WTC11 (cell line): ENCODE measurements around the gene NUP62. TPM values are rescaled to one million over a fixed set of nuclear protein-coding genes. Genes with fewer than 3 reads are reported as not detected.

Source experiments
- ATAC-seq: fragments of 200-7000 bp; cut with Tn5 transposase; 2 replicates; pipeline ENCODE4 v1.10.0; 2021; ENCODE audit warnings: mild to moderate bottlenecking, moderate library complexity
- CTCF ChIA-PET: fragments of 300-600 bp; sonication (Branson Sonifier 250); formaldehyde crosslinking; loops from one replicate; lab custom pipeline; 2021; ENCODE audit warnings: antibody characterized with exemption; lab: Charles Lee
- POLR2A ChIA-PET: fragments of 350-600 bp; sonication (Branson Sonifier 250); formaldehyde crosslinking; loops from one replicate; lab custom pipeline; 2021; ENCODE audit warnings: antibody characterized with exemption; lab: Charles Lee
- DNase-seq: peaks from one replicate; pipeline ENCODE4 v3.0.0; 2021; ENCODE audit warnings: low spot score
- H3K27ac Mint-ChIP-seq: 2 replicates; pipeline ENCODE4 v1.8.0; 2021; ENCODE audit warnings: mixed read lengths
- H3K27me3 Mint-ChIP-seq: 2 replicates; pipeline ENCODE4 v1.8.0; 2021; ENCODE audit warnings: low read depth, mild to moderate bottlenecking, moderate library complexity, mixed read lengths
- H3K36me3 Mint-ChIP-seq: 2 replicates; pipeline ENCODE4 v1.8.0; 2021; ENCODE audit warnings: mixed read lengths
- H3K4me1 Mint-ChIP-seq: 2 replicates; pipeline ENCODE4 v1.8.0; 2022; ENCODE audit warnings: mixed read lengths
- H3K4me3 Mint-ChIP-seq: 2 replicates; pipeline ENCODE4 v1.8.0; 2021; ENCODE audit warnings: mild to moderate bottlenecking, moderate library complexity, mixed read lengths
- H3K9me3 Mint-ChIP-seq: 2 replicates; pipeline ENCODE4 v1.8.0; 2021; ENCODE audit warnings: mixed read lengths
- ATF1 ChIP-seq: sonication (generic); formaldehyde crosslinking; IDR thresholded peaks from 2 replicates; pipeline ENCODE4 v1.8.1; 2023; ENCODE audit warnings: mild to moderate bottlenecking, moderate library complexity, missing genetic modification reagents
- CREM ChIP-seq: sonication (generic); formaldehyde crosslinking; IDR thresholded peaks from 2 replicates; pipeline ENCODE4 v1.8.1; 2022; ENCODE audit warnings: mild to moderate bottlenecking, missing genetic modification reagents, moderate library complexity
- FOXJ3 ChIP-seq: sonication (generic); formaldehyde crosslinking; IDR thresholded peaks from 2 replicates; pipeline ENCODE4 v1.9.0; 2021; ENCODE audit warnings: missing genetic modification reagents, mild to moderate bottlenecking, borderline replicate concordance
- NR1H2 ChIP-seq: sonication (generic); formaldehyde crosslinking; IDR thresholded peaks from 2 replicates; pipeline ENCODE4 v1.9.0; 2021; ENCODE audit warnings: mild to moderate bottlenecking, moderate library complexity, missing genetic modification reagents
- RORB ChIP-seq: fragments of 250-450 bp; sonication (Bioruptor Pico); IDR thresholded peaks from 2 replicates; pipeline ENCODE4 v1.9.0; 2021; ENCODE audit warnings: mild to moderate bottlenecking
- SMAD4 ChIP-seq: sonication (generic); formaldehyde crosslinking; IDR thresholded peaks from 2 replicates; pipeline ENCODE4 v1.8.0; 2022; ENCODE audit warnings: mild to moderate bottlenecking, missing genetic modification reagents
- SOX15 ChIP-seq: fragments of 250-450 bp; sonication (Bioruptor Pico); IDR thresholded peaks from 2 replicates; pipeline ENCODE4 v1.9.0; 2021; ENCODE audit warnings: mild to moderate bottlenecking
- TCF7 ChIP-seq: sonication (generic); formaldehyde crosslinking; IDR thresholded peaks from 2 replicates; pipeline ENCODE4 v1.8.0; 2022; ENCODE audit warnings: mild to moderate bottlenecking, low read depth, missing genetic modification reagents, moderate library complexity
- TEAD4 ChIP-seq: sonication (generic); formaldehyde crosslinking; IDR thresholded peaks from 2 replicates; pipeline ENCODE4 v1.8.0; 2022; ENCODE audit warnings: mild to moderate bottlenecking, missing genetic modification reagents
- TP53 ChIP-seq: sonication (generic); formaldehyde crosslinking; IDR thresholded peaks from 2 replicates; pipeline ENCODE4 v1.8.1; 2023; ENCODE audit warnings: mild to moderate bottlenecking, missing genetic modification reagents
- ZNF232 ChIP-seq: sonication (generic); formaldehyde crosslinking; IDR thresholded peaks from 2 replicates; pipeline ENCODE4 v1.8.0; 2022; ENCODE audit warnings: mild to moderate bottlenecking, missing genetic modification reagents
- ZNF263 ChIP-seq: sonication (generic); formaldehyde crosslinking; IDR thresholded peaks from 2 replicates; pipeline ENCODE4 v1.8.1; 2022; ENCODE audit warnings: low read depth, mild to moderate bottlenecking, moderate library complexity, missing genetic modification reagents
- ZNF317 ChIP-seq: sonication (generic); formaldehyde crosslinking; IDR thresholded peaks from 2 replicates; pipeline ENCODE4 v1.8.1; 2023; ENCODE audit warnings: low read depth, mild to moderate bottlenecking, moderate library complexity, missing genetic modification reagents, borderline replicate concordance
- ZNF396 ChIP-seq: fragments of 250-450 bp; sonication (Bioruptor Pico); IDR thresholded peaks from 2 replicates; pipeline ENCODE4 v1.8.0; 2021; ENCODE audit warnings: mild to moderate bottlenecking, moderate library complexity, borderline replicate concordance
- ZNF416 ChIP-seq: fragments of 250-450 bp; sonication (Bioruptor Pico); IDR thresholded peaks from 2 replicates; pipeline ENCODE4 v1.9.0; 2021; ENCODE audit warnings: mild to moderate bottlenecking, inconsistent platforms
- ZNF423 ChIP-seq: fragments of 250-450 bp; sonication (Bioruptor Pico); IDR thresholded peaks from 2 replicates; pipeline ENCODE4 v2.1.2; 2022; ENCODE audit warnings: mild to moderate bottlenecking, moderate library complexity
- total RNA-seq: library from RNA; stranded (reverse); gene quantifications from 3 replicates; pipeline ENCODE4 v1.2.3, GENCODE V29; 2021
- TF ChIP-seq, protein P1 (sequence below): sonication (generic); formaldehyde crosslinking; IDR thresholded peaks from 2 replicates; pipeline ENCODE4 v1.8.1; 2023; ENCODE audit warnings: mild to moderate bottlenecking, missing genetic modification reagents
- TF ChIP-seq, protein P2 (sequence below): fragments of 250-450 bp; sonication (Bioruptor Pico); IDR thresholded peaks from 2 replicates; pipeline ENCODE4 v1.9.0; 2021; ENCODE audit warnings: moderate library complexity, mild to moderate bottlenecking, inconsistent platforms, borderline replicate concordance
- TF ChIP-seq, protein P3 (sequence below): sonication (generic); formaldehyde crosslinking; IDR thresholded peaks from 2 replicates; pipeline ENCODE4 v1.8.1; 2023; ENCODE audit warnings: mild to moderate bottlenecking, missing genetic modification reagents, moderate library complexity
- TF ChIP-seq, protein P4 (sequence below): sonication (generic); formaldehyde crosslinking; IDR thresholded peaks from 2 replicates; pipeline ENCODE4 v1.8.0; 2022; ENCODE audit warnings: missing genetic modification reagents
- TF ChIP-seq, protein P5 (sequence below): fragments of 250-450 bp; sonication (Bioruptor Pico); conservative IDR thresholded peaks from 2 replicates; pipeline ENCODE4 v1.9.0; 2021; ENCODE audit warnings: mild to moderate bottlenecking
- TF ChIP-seq, protein P6 (sequence below): sonication (generic); formaldehyde crosslinking; IDR thresholded peaks from 2 replicates; pipeline ENCODE4 v1.8.1; 2022; ENCODE audit warnings: missing genetic modification reagents, borderline replicate concordance
- TF ChIP-seq, protein P7 (sequence below): sonication (generic); formaldehyde crosslinking; IDR thresholded peaks from 2 replicates; pipeline ENCODE4 v1.8.0; 2022; ENCODE audit warnings: mild to moderate bottlenecking, missing genetic modification reagents

Gene NUP62
- total RNA-seq, 1 experiment from 2014 or later = 87.1 TPM

DNA sequence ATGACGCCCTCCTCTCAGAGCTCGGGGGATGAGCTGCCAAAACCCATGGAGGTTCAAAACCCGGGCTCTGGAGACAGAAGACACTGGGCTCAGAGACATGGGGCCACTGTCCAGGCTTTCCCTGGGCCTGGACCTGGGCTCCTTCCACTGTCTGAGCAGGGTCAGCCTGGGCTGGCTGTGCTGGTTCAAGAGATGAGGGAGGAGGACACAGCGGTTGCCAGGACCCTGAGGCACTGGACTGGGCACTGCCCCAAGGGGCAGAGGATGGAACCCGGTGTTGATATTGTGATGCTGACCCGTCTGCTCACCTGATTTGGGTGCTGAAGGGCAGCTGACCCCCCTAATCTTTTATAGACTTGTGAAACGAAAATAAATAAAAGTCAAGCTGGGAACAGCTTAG is 45.7 kb upstream of the NUP62 start:
- Mint-ChIP-seq H3K27me3 (no peaks in the 10 kb centered on the region), H3K27ac (no peak overlapping the region), H3K9me3 (no peaks in the 10 kb centered on the region), H3K4me3 (no peak overlapping the region), H3K36me3 (0 out of 2 replicates have a peak, but pooled peaks cover 2% of the 10 kb centered on the region), H3K4me1 (no peaks in the 10 kb centered on the region)
- POLR2A ChIA-PET = no interaction called here
- ATAC-seq (no peak), DNase-seq (no peak)
- TF ChIP-seq RORB (CRISPR knock-in tag) = no peak
- no peak for TF ChIP-seq FOXJ3
- no peak for TF ChIP-seq SMAD4 (CRISPR knock-in tag)
- no peak for TF ChIP-seq ZNF396
- TF ChIP-seq TCF7 (CRISPR knock-in tag) = no peak
- no peak for TF ChIP-seq ZNF232 (CRISPR knock-in tag)
- TF ChIP-seq ZNF263 (CRISPR knock-in tag) = no peak
- no peak for TF ChIP-seq SOX15 (CRISPR knock-in tag)
- TF ChIP-seq, protein P1, sequence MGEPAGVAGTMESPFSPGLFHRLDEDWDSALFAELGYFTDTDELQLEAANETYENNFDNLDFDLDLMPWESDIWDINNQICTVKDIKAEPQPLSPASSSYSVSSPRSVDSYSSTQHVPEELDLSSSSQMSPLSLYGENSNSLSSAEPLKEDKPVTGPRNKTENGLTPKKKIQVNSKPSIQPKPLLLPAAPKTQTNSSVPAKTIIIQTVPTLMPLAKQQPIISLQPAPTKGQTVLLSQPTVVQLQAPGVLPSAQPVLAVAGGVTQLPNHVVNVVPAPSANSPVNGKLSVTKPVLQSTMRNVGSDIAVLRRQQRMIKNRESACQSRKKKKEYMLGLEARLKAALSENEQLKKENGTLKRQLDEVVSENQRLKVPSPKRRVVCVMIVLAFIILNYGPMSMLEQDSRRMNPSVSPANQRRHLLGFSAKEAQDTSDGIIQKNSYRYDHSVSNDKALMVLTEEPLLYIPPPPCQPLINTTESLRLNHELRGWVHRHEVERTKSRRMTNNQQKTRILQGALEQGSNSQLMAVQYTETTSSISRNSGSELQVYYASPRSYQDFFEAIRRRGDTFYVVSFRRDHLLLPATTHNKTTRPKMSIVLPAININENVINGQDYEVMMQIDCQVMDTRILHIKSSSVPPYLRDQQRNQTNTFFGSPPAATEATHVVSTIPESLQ (CRISPR knock-in tag) = no peak
- TF ChIP-seq, protein P2, sequence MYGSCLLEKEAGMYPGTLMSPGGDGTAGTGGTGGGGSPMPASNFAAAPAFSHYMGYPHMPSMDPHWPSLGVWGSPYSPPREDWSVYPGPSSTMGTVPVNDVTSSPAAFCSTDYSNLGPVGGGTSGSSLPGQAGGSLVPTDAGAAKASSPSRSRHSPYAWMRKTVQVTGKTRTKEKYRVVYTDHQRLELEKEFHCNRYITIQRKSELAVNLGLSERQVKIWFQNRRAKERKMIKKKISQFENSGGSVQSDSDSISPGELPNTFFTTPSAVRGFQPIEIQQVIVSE (CRISPR knock-in tag) = no peak
- no peak for TF ChIP-seq NR1H2 (CRISPR knock-in tag)
- CTCF ChIA-PET = interaction anchor here (1.5 kb wide), 1 partner anchor 37 kb away, joined by 4 read pairs; no protein-coding TSS in a partner anchor

DNA sequence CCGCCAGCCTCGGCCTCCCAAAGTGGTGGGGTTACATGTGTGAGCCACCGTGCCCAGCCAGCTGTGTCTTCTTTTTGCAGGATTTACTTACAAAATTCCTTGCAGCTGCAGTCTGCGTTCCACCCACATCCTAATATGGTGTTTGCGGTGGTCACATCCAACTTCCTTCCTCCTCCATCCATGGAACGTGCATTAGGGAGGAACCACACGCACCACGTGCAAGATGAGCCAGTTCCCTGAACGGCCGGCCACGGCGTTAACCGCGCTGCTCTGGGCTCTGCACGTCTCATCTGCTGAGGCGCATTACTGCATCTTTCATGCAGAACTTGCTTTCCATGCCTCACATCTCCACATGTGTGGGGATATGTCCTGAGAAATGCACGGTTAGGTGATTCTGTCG is 44.7 kb upstream of the NUP62 start:
- H3K4me3 Mint-ChIP-seq = no peak overlapping the region
- ATAC-seq = no peak
- no peak for DNase-seq
- H3K36me3 Mint-ChIP-seq = 0 out of 2 replicates have a peak, but pooled peaks cover 2% of the 10 kb centered on the region
- H3K4me1 Mint-ChIP-seq = no peaks in the 10 kb centered on the region
- ChIA-PET CTCF (no interaction called here), POLR2A (no interaction called here)
- no peak overlapping the region for H3K27ac Mint-ChIP-seq
- no peaks in the 10 kb centered on the region for H3K27me3 Mint-ChIP-seq
- H3K9me3 Mint-ChIP-seq = no peaks in the 10 kb centered on the region
- no peak for TF ChIP-seq ZNF416 (CRISPR knock-in tag)
- TF ChIP-seq, protein P3, sequence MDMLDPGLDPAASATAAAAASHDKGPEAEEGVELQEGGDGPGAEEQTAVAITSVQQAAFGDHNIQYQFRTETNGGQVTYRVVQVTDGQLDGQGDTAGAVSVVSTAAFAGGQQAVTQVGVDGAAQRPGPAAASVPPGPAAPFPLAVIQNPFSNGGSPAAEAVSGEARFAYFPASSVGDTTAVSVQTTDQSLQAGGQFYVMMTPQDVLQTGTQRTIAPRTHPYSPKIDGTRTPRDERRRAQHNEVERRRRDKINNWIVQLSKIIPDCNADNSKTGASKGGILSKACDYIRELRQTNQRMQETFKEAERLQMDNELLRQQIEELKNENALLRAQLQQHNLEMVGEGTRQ = no peak
- TF ChIP-seq, protein P4, sequence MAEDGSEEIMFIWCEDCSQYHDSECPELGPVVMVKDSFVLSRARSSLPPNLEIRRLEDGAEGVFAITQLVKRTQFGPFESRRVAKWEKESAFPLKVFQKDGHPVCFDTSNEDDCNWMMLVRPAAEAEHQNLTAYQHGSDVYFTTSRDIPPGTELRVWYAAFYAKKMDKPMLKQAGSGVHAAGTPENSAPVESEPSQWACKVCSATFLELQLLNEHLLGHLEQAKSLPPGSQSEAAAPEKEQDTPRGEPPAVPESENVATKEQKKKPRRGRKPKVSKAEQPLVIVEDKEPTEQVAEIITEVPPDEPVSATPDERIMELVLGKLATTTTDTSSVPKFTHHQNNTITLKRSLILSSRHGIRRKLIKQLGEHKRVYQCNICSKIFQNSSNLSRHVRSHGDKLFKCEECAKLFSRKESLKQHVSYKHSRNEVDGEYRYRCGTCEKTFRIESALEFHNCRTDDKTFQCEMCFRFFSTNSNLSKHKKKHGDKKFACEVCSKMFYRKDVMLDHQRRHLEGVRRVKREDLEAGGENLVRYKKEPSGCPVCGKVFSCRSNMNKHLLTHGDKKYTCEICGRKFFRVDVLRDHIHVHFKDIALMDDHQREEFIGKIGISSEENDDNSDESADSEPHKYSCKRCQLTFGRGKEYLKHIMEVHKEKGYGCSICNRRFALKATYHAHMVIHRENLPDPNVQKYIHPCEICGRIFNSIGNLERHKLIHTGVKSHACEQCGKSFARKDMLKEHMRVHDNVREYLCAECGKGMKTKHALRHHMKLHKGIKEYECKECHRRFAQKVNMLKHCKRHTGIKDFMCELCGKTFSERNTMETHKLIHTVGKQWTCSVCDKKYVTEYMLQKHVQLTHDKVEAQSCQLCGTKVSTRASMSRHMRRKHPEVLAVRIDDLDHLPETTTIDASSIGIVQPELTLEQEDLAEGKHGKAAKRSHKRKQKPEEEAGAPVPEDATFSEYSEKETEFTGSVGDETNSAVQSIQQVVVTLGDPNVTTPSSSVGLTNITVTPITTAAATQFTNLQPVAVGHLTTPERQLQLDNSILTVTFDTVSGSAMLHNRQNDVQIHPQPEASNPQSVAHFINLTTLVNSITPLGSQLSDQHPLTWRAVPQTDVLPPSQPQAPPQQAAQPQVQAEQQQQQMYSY (CRISPR knock-in tag) = no peak
- no peak for TF ChIP-seq ATF1
- no peak for TF ChIP-seq TP53 (CRISPR knock-in tag)
- no peak for TF ChIP-seq TEAD4 (CRISPR knock-in tag)
- TF ChIP-seq ZNF423 = no peak
- TF ChIP-seq, protein P5, sequence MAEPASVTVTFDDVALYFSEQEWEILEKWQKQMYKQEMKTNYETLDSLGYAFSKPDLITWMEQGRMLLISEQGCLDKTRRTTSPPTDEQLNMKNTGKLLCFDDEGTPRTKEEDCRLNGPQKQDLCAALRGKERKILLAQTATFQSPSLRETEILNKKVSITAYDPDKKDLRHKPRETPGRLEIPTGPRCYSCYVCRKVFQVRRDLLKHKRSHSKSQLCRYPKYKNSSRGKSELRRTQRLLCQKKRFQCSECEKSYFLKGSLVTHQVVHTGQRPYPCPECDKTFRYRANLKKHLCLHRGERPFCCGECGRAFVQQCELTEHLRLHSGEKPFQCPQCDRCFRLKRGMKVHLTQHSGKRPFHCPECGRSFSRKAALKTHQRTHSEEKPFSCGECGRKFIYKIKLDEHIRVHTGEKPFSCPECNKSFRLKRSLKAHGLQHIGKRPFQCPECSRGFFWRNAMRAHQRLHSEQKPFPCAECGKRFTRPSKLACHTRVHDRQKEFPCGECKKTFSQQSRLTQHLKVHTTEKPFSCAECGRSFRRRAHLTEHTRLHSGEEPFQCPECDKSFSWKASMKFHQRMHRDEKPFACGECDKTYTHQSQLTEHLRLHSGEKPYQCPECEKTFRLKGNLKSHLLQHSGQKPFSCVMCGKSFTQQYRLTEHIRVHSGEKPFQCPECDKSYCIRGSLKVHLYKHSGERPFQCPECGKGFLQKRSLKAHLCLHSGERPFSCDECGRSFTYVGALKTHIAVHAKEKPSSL (CRISPR knock-in tag) = no peak
- no peak for TF ChIP-seq CREM (CRISPR knock-in tag)
- TF ChIP-seq, protein P6, sequence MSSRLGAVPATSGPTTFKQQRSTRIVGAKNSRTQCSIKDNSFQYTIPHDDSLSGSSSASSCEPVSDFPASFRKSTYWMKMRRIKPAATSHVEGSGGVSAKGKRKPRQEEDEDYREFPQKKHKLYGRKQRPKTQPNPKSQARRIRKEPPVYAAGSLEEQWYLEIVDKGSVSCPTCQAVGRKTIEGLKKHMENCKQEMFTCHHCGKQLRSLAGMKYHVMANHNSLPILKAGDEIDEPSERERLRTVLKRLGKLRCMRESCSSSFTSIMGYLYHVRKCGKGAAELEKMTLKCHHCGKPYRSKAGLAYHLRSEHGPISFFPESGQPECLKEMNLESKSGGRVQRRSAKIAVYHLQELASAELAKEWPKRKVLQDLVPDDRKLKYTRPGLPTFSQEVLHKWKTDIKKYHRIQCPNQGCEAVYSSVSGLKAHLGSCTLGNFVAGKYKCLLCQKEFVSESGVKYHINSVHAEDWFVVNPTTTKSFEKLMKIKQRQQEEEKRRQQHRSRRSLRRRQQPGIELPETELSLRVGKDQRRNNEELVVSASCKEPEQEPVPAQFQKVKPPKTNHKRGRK = no peak
- no peak for TF ChIP-seq ZNF317 (CRISPR knock-in tag)
- TF ChIP-seq, protein P7, sequence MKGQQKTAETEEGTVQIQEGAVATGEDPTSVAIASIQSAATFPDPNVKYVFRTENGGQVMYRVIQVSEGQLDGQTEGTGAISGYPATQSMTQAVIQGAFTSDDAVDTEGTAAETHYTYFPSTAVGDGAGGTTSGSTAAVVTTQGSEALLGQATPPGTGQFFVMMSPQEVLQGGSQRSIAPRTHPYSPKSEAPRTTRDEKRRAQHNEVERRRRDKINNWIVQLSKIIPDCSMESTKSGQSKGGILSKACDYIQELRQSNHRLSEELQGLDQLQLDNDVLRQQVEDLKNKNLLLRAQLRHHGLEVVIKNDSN (CRISPR knock-in tag) = no peak
